WTC11 (cell line): ENCODE measurements around the gene PLSCR4. TPM values are rescaled to one million over a fixed set of nuclear protein-coding genes. Genes with fewer than 3 reads are reported as not detected.
A peak's percentile ranks its signal among the peaks of the same experiment; 100 is the strongest.

ENCODE experiments used
- ATAC-seq: fragments of 200-7000 bp; cut with Tn5 transposase; 2 replicates; pipeline ENCODE4 v1.10.0; 2021; ENCODE audit warnings: mild to moderate bottlenecking, moderate library complexity
- CTCF ChIA-PET: fragments of 300-600 bp; sonication (Branson Sonifier 250); formaldehyde crosslinking; loops from one replicate; lab custom pipeline; 2021; ENCODE audit warnings: antibody characterized with exemption; lab: Charles Lee
- POLR2A ChIA-PET: fragments of 350-600 bp; sonication (Branson Sonifier 250); formaldehyde crosslinking; loops from one replicate; lab custom pipeline; 2021; ENCODE audit warnings: antibody characterized with exemption; lab: Charles Lee
- DNase-seq: peaks from one replicate; pipeline ENCODE4 v3.0.0; 2021; ENCODE audit warnings: low spot score
- H3K27ac Mint-ChIP-seq: 2 replicates; pipeline ENCODE4 v1.8.0; 2021; ENCODE audit warnings: mixed read lengths
- H3K27me3 Mint-ChIP-seq: 2 replicates; pipeline ENCODE4 v1.8.0; 2021; ENCODE audit warnings: low read depth, mild to moderate bottlenecking, moderate library complexity, mixed read lengths
- H3K36me3 Mint-ChIP-seq: 2 replicates; pipeline ENCODE4 v1.8.0; 2021; ENCODE audit warnings: mixed read lengths
- H3K4me1 Mint-ChIP-seq: 2 replicates; pipeline ENCODE4 v1.8.0; 2022; ENCODE audit warnings: mixed read lengths
- H3K4me3 Mint-ChIP-seq: 2 replicates; pipeline ENCODE4 v1.8.0; 2021; ENCODE audit warnings: mild to moderate bottlenecking, moderate library complexity, mixed read lengths
- H3K9me3 Mint-ChIP-seq: 2 replicates; pipeline ENCODE4 v1.8.0; 2021; ENCODE audit warnings: mixed read lengths
- AFF4 ChIP-seq: sonication (generic); formaldehyde crosslinking; IDR thresholded peaks from 2 replicates; pipeline ENCODE4 v1.8.1; 2023; ENCODE audit warnings: mild to moderate bottlenecking, missing genetic modification reagents, borderline replicate concordance
- ARID4B ChIP-seq: sonication (generic); formaldehyde crosslinking; IDR thresholded peaks from 2 replicates; pipeline ENCODE4 v1.8.0; 2023; ENCODE audit warnings: missing genetic modification reagents, mild to moderate bottlenecking, borderline replicate concordance
- ATF2 ChIP-seq: sonication (generic); formaldehyde crosslinking; IDR thresholded peaks from 2 replicates; pipeline ENCODE4 v1.8.1; 2022; ENCODE audit warnings: low read depth, missing genetic modification reagents, borderline replicate concordance
- ATF6 ChIP-seq: sonication (generic); formaldehyde crosslinking; IDR thresholded peaks from 2 replicates; pipeline ENCODE4 v1.8.1; 2023; ENCODE audit warnings: mild to moderate bottlenecking, missing genetic modification reagents
- ESRRA ChIP-seq: sonication (generic); formaldehyde crosslinking; IDR thresholded peaks from 2 replicates; pipeline ENCODE4 v1.8.1; 2022; ENCODE audit warnings: mild to moderate bottlenecking, missing genetic modification reagents, borderline replicate concordance
- TEAD1 ChIP-seq: sonication (generic); formaldehyde crosslinking; IDR thresholded peaks from 2 replicates; pipeline ENCODE4 v1.8.0; 2022; ENCODE audit warnings: mild to moderate bottlenecking, missing genetic modification reagents
- ZNF263 ChIP-seq: sonication (generic); formaldehyde crosslinking; IDR thresholded peaks from 2 replicates; pipeline ENCODE4 v1.8.1; 2022; ENCODE audit warnings: low read depth, mild to moderate bottlenecking, moderate library complexity, missing genetic modification reagents
- ZNF281 ChIP-seq: sonication (generic); formaldehyde crosslinking; IDR thresholded peaks from 2 replicates; pipeline ENCODE4 v1.8.0; 2023; ENCODE audit warnings: mild to moderate bottlenecking, missing genetic modification reagents
- ZNF423 ChIP-seq: fragments of 250-450 bp; sonication (Bioruptor Pico); IDR thresholded peaks from 2 replicates; pipeline ENCODE4 v2.1.2; 2022; ENCODE audit warnings: mild to moderate bottlenecking, moderate library complexity
- ZSCAN18 ChIP-seq: fragments of 250-450 bp; sonication (Bioruptor Pico); IDR thresholded peaks from 2 replicates; pipeline ENCODE4 v2.1.2; 2022; ENCODE audit warnings: mild to moderate bottlenecking, moderate library complexity
- total RNA-seq: library from RNA; stranded (reverse); gene quantifications from 3 replicates; pipeline ENCODE4 v1.2.3, GENCODE V29; 2021
- TF ChIP-seq, protein P1 (sequence below): sonication (generic); formaldehyde crosslinking; IDR thresholded peaks from 2 replicates; pipeline ENCODE4 v1.8.1; 2023; ENCODE audit warnings: mild to moderate bottlenecking, missing genetic modification reagents, moderate library complexity
- TF ChIP-seq, protein P2 (sequence below): sonication (generic); formaldehyde crosslinking; IDR thresholded peaks from 2 replicates; pipeline ENCODE4 v1.8.0; 2022; ENCODE audit warnings: missing genetic modification reagents

PLSCR4 gene
- total RNA-seq, 1 experiment from 2014 or later: 3.5 TPM

GRCh38 chr3:146159037-146159436 is 91.9 kb downstream of the PLSCR4 start:
- TF ChIP-seq ATF6 (CRISPR knock-in tag) (no peak), ZSCAN18 (CRISPR knock-in tag) (no peak), TEAD1 (CRISPR knock-in tag) (no peak), ATF2 (no peak), ZNF423 (CRISPR knock-in tag) (no peak), ZNF281 (no peak), ESRRA (CRISPR knock-in tag) (no peak), ZNF263 (no peak), AFF4 (no peak), ARID4B (CRISPR knock-in tag) (no peak)
- TF ChIP-seq, protein P1, sequence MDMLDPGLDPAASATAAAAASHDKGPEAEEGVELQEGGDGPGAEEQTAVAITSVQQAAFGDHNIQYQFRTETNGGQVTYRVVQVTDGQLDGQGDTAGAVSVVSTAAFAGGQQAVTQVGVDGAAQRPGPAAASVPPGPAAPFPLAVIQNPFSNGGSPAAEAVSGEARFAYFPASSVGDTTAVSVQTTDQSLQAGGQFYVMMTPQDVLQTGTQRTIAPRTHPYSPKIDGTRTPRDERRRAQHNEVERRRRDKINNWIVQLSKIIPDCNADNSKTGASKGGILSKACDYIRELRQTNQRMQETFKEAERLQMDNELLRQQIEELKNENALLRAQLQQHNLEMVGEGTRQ (CRISPR knock-in tag): no peak
- TF ChIP-seq, protein P2, sequence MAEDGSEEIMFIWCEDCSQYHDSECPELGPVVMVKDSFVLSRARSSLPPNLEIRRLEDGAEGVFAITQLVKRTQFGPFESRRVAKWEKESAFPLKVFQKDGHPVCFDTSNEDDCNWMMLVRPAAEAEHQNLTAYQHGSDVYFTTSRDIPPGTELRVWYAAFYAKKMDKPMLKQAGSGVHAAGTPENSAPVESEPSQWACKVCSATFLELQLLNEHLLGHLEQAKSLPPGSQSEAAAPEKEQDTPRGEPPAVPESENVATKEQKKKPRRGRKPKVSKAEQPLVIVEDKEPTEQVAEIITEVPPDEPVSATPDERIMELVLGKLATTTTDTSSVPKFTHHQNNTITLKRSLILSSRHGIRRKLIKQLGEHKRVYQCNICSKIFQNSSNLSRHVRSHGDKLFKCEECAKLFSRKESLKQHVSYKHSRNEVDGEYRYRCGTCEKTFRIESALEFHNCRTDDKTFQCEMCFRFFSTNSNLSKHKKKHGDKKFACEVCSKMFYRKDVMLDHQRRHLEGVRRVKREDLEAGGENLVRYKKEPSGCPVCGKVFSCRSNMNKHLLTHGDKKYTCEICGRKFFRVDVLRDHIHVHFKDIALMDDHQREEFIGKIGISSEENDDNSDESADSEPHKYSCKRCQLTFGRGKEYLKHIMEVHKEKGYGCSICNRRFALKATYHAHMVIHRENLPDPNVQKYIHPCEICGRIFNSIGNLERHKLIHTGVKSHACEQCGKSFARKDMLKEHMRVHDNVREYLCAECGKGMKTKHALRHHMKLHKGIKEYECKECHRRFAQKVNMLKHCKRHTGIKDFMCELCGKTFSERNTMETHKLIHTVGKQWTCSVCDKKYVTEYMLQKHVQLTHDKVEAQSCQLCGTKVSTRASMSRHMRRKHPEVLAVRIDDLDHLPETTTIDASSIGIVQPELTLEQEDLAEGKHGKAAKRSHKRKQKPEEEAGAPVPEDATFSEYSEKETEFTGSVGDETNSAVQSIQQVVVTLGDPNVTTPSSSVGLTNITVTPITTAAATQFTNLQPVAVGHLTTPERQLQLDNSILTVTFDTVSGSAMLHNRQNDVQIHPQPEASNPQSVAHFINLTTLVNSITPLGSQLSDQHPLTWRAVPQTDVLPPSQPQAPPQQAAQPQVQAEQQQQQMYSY: no peak
- no peaks in the 10 kb centered on the region for H3K9me3 Mint-ChIP-seq
- no peak for ATAC-seq
- peaks cover 16% of the 10 kb centered on the region for H3K27me3 Mint-ChIP-seq
- H3K4me1 Mint-ChIP-seq: peaks cover 60% of the 10 kb centered on the region
- peak overlapping the region; percentile 83 for H3K4me3 Mint-ChIP-seq
- DNase-seq: no peak
- CTCF ChIA-PET: interaction anchor here (1.0 to 2.7 kb wide), 5 partner anchors 16 to 419 kb away, joined by 3 to 43 read pairs (median 3); no protein-coding TSS in a partner anchor
- POLR2A ChIA-PET: interaction anchor here (1.1 kb wide), 1 partner anchor 94 kb away, joined by 5 read pairs; no protein-coding TSS in a partner anchor
- no peaks in the 10 kb centered on the region for H3K36me3 Mint-ChIP-seq
- H3K27ac Mint-ChIP-seq: peak overlapping the region; percentile 9
